GM12872 (cell line): Measurements from ENCODE around the gene FKBP10.
A peak's percentile ranks its signal among the peaks of the same experiment; 100 is the strongest.

Experiments used
- TF ChIP-seq, protein P1 (sequence below): IDR thresholded peaks from 3 replicates; pipeline ENCODE4 v1.5.1; 2011; ENCODE audit warnings: low read depth, mild to moderate bottlenecking, low read length, moderate library complexity; ENCODE audit not compliant: insufficient read depth

FKBP10 gene

DNA sequence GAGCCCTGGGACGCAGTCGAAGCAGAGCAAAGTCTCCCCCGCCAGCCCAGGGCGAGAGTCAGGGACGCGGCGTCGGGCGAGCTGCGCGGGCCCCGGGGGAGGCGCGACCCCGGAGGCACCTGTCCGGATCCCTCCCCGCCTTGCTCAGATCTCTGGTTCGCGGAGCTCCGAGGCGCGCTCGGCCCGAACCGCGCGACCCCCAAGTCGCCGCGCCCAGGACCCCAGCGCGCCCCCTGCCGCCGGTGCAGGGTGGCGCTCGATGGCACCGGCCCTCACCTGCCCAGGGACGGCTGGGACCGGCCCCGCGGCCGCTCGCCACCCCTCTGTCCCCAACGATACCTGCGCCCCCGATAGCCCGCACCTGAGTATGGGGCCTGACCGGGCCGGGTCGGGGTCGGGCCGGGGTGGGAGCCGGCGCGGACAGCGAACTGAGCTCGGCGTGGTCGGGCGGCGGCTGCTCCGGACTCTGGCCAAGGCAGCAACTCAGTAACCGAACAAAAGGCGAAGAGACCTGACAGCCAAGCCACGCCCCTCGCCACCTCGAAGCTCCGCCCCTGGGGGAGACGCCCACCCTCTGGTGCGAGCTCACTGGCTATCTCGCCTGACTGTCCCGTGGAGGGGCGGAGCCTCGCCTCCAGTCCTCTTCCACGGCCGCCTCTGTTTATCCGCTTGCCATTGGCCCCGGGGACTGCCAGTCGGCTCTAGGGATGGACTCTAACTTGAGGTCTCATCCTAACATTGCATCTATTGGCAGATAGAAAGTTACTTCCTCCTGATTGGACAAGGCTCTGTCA is 26.4 kb upstream of the FKBP10 start, which contains the start of gene JUP:
JUP (minus strand) TSS at position 485 of the 794 bp plus-strand sequence. CDS start 14,857 bp downstream, outside the sequence.
- TF ChIP-seq, protein P1, sequence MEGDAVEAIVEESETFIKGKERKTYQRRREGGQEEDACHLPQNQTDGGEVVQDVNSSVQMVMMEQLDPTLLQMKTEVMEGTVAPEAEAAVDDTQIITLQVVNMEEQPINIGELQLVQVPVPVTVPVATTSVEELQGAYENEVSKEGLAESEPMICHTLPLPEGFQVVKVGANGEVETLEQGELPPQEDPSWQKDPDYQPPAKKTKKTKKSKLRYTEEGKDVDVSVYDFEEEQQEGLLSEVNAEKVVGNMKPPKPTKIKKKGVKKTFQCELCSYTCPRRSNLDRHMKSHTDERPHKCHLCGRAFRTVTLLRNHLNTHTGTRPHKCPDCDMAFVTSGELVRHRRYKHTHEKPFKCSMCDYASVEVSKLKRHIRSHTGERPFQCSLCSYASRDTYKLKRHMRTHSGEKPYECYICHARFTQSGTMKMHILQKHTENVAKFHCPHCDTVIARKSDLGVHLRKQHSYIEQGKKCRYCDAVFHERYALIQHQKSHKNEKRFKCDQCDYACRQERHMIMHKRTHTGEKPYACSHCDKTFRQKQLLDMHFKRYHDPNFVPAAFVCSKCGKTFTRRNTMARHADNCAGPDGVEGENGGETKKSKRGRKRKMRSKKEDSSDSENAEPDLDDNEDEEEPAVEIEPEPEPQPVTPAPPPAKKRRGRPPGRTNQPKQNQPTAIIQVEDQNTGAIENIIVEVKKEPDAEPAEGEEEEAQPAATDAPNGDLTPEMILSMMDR: peak; percentile 30; the same call in 1 of the 3 replicates

DNA sequence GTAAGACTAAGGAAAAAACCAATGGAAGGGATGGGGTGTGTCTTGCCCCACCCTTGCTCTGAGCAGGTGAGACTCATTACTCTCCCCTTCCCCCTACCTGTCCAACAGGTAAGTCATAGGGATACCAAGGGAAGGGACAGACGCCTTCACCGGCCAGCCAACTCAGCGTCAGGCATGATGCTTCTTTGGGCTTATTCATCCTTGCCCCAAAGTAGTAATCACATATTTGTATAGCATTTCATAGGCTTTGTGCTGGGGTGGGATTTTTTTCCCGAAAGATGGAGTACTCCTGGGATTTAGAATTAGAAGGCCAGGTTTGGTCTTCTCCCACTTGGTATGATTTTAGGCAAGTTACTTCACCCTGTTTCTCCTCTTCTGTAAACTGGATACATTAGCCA is 25.8 kb upstream of the FKBP10 start:
- TF ChIP-seq, protein P1: no peak

DNA sequence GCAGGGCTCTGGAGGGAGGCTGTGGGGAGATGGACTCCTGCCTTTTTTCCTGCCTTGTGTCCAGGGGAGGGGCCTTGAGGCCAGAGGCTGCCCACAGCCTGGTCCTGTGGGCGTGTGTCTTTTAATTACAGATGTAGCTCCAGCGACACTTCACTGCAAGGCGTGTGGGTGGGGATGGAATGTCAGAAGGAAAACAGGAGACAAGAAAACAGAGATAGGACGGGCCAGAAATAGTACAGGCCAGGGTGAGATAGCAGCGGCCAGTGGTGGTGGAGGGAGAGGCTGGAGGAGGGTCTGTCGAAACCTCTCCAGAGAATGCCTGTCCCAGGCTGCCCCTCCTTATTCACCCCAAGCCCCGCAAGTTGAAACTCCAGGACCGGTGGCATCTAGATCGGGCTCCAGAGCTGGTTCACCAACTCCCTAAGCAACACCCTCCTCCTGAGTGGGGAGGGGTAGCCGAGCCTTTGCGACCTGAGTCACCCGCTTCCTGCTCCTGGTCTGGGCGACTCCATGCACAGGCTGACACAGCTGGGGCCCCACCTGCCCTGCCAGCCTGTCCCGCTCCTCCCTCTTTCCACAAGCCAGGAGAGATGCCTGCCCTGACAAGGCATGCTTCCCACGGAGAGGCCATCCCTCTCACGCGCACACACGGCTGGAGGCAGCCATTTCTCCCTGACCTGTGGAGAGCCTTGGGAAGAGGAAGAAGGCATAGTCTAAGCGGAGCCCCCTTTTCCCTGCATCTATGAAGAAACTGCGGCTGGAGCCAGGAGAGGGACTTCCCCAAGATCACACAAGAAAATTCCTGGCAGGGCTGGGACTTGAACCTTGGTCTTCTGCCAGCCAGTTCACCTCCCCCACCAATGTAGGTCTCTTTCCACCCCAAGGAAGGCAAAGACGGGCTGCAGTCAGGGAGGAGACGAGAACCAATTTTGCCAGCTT is 19.7 kb upstream of the FKBP10 start:
- TF ChIP-seq, protein P1: no peak

DNA sequence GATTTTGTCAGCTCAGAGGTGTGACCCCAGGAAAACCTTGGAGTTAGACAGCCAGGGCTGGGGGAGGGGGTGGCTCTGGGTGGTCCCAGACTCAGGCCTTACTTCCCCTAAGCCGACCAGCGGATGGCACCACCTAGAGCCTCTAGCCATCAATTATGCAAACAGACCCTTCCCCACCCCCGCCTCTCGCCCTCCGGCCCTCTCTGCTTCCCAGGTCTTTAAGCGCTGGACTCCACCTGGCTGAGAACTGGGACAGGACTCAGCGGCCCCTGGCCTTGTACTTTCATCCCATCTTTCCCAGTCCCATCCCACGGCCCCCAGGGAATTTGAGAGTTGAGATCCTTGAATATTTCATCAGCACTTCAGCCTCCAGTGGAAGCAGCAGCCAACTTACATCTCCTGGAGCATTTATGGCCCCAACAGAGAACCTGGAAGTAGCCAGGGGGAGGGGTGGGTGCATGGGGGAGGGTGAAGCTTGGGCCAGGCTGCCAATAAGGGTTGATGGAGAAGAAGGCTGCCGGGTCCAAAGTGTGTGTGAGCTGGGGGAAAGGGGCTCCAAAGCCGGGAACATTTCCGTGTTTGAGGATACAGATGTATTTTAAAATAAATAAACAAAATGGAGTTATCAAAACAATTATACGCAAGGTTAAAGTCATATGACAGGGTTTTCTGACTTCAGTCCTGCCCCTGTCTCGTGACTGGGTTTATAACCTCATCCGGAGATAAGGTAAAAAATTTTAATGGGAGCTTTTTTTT is 18.8 kb upstream of the FKBP10 start:
- TF ChIP-seq, protein P1: no peak

DNA sequence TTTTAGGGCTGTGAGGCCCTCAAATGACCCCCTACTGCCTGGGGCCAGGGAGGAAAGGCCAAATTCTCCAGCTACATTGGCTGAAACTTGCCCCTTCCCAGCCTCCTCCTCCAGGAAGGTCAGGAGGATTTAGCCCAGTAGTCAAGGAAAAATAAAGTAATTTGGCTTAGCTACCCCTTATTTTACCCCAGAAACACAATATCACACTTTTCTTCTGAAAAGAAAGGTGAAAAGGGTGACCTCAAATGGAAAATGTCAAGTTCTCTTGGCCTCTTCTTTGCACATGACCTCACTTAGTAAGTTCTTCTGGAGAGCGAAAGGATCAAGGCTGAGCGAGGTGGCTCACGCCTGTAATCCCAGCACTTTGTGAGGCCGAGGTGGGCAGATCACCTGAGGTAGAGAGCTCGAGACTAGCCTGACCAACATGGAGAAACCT is 18.2 kb upstream of the FKBP10 start:
- TF ChIP-seq, protein P1: no peak

DNA sequence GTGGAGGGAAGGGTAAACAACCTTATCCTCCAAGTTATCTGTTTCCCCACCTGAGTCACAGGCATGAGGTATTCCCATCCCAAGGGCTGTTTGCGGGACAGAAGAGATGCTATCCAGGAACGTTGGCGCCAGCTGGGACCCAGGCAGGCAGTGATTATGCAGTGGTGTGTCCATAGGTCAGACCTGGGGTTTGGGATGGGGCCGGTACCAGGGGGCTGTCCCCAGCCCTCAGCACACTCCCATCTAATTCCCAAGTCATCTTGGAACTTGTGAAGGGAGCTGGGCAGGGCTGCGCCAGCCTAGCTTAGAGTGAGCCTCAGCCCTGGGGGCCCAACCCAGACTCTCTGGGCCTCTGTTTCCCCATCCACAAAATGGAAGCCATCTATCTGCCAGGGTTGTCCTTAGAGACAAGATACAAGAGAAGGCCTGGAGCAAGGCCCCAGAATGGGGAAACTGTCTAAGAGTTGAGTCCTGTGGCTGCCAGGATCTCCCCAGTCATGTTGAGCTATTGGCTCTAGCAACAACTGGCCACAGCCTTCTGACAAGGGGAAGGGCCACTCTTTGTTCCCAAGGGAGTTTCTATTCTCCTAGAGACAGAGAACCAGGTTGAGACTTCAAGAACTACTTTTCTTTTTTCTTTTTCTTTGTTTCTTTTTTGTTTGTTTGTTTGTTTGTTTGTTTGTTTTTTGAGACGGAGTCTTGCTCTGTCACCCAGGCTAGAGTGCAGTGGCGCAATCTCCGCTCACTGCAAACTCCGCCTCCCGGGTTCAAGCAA is 16.5 kb upstream of the FKBP10 start:
- TF ChIP-seq, protein P1: no peak
